Caco-2 (cell line): ENCODE results near the gene AOX1. TPM values are rescaled to one million over a fixed set of nuclear protein-coding genes. Genes with fewer than 3 reads are reported as not detected.

Source experiments
- BruUV-seq: library from RNA; stranded (reverse); fragments of 400-500 nt; replicated peaks from 2 replicates; lab custom pipeline; 2021; lab: Mats Ljungman, UMichigan
- CTCF ChIA-PET: fragments of 300-600 bp; sonication (Branson Sonifier 250); formaldehyde crosslinking; loops from one replicate; lab custom pipeline; 2022; ENCODE audit warnings: antibody characterized with exemption; lab: Charles Lee
- POLR2A ChIA-PET: fragments of 300-600 bp; sonication (Branson Sonifier 250); formaldehyde crosslinking; loops from one replicate; lab custom pipeline; 2022; ENCODE audit warnings: antibody characterized with exemption; lab: Charles Lee
- DNase-seq, 2 experiments: peaks; one replicate each; pipeline versions ENCODE4 v3.0.0 to v3.0.0-alpha.2; 2020 to 2022
- H3K27me3 ChIP-seq: replicated peaks from 2 replicates; pipeline ENCODE4 v1.6.0; 2011; ENCODE audit warnings: low read length; ENCODE audit not compliant: control insufficient read depth, insufficient read depth
- H3K36me3 ChIP-seq: 2 replicates; pipeline ENCODE4 v1.5.1; 2011; ENCODE audit warnings: low read length; ENCODE audit not compliant: control insufficient read depth, insufficient read depth
- H3K4me1 ChIP-seq: fragments of 250-450 bp; sonication (Bioruptor Pico); 2 replicates; pipeline ENCODE4 v1.5.1; 2020; ENCODE audit warnings: mild to moderate bottlenecking
- H3K4me3 ChIP-seq: 2 replicates; pipeline ENCODE4 v1.5.1; 2011; ENCODE audit warnings: low read depth, mild to moderate bottlenecking, control low read depth, low read length
- H3K9me3 ChIP-seq: fragments of 250-450 bp; sonication (Bioruptor Pico); 2 replicates; pipeline ENCODE4 v1.5.1; 2020; ENCODE audit warnings: mild to moderate bottlenecking, moderate library complexity
- H3K27ac Mint-ChIP-seq: one replicate; pipeline ENCODE4 v1.8.0; 2022; ENCODE audit warnings: mixed read lengths; ENCODE audit not compliant: unreplicated experiment
- H3K27me3 Mint-ChIP-seq: one replicate; pipeline ENCODE4 v1.8.0; 2022; ENCODE audit warnings: mixed read lengths; ENCODE audit not compliant: insufficient read depth, unreplicated experiment
- H3K36me3 Mint-ChIP-seq: one replicate; pipeline ENCODE4 v1.8.0; 2022; ENCODE audit warnings: mild to moderate bottlenecking, mixed read lengths; ENCODE audit not compliant: insufficient read depth, unreplicated experiment
- H3K4me1 Mint-ChIP-seq: one replicate; pipeline ENCODE4 v1.8.0; 2022; ENCODE audit warnings: low read depth, mixed read lengths; ENCODE audit not compliant: unreplicated experiment
- H3K4me3 Mint-ChIP-seq: one replicate; pipeline ENCODE4 v1.8.0; 2022; ENCODE audit warnings: mild to moderate bottlenecking, moderate library complexity, mixed read lengths; ENCODE audit not compliant: unreplicated experiment
- H3K9me3 Mint-ChIP-seq: one replicate; pipeline ENCODE4 v1.8.0; 2022; ENCODE audit warnings: mixed read lengths; ENCODE audit not compliant: unreplicated experiment
- CTCF ChIP-seq, 2 experiments: fragments of 200-600 bp in 1 of 2; IDR thresholded peaks; 1 replicate in 1 of 2; 2 replicates in 1 of 2; pipeline versions ENCODE4 v1.5.1 to v1.8.0; 2011 to 2022; ENCODE audit warnings: antibody characterized with exemption in 1 of 2, control low read depth in 1 of 2, inconsistent platforms in 1 of 2, low read depth in 1 of 2, low read length in 1 of 2, mild to moderate bottlenecking in 1 of 2, moderate library complexity in 1 of 2; ENCODE audit not compliant: insufficient read depth in 1 of 2, severe bottlenecking in 1 of 2, unreplicated experiment in 1 of 2
- intact Hi-C: fragments of 100-400 bp; cut with micrococcal nuclease; formaldehyde crosslinking; loops from one replicate; pipeline ENCODE4 v1.10.0; 2022; ENCODE audit not compliant: unreplicated experiment
- total RNA-seq: library from RNA; stranded (reverse); gene quantifications from 2 replicates; pipeline ENCODE4 v1.2.3, GENCODE V29; 2022

The AOX1 gene
- total RNA-seq, 1 experiment from 2014 or later, result 0.79 TPM

GRCh38 chr2:200578778-200579177, 7.0 kb upstream of the AOX1 start:
- Mint-ChIP-seq H3K27me3 (no peaks in the 10 kb centered on the region), H3K4me1 (peaks cover 7% of the 10 kb centered on the region), H3K4me3 (no peak overlapping the region), H3K9me3 (no peaks in the 10 kb centered on the region), H3K27ac (no peak overlapping the region), H3K36me3 (no peaks in the 10 kb centered on the region)
- POLR2A ChIA-PET, result no interaction called here
- H3K9me3 ChIP-seq, result no peaks in the 10 kb centered on the region
- peak; percentile 68 to 76 for TF ChIP-seq CTCF (IDR thresholded peaks at IDR 0.05; ENCODE audit: insufficient read depth in 1 of 2, low read depth in 1 of 2, low read length in 1 of 2, severe bottlenecking in 1 of 2, unreplicated experiment in 1 of 2)
- no TSS peak for BruUV-seq
- H3K27me3 ChIP-seq, result no peaks in the 10 kb centered on the region
- peak in 1 of 2 experiments; percentile 65 for DNase-seq
- CTCF ChIA-PET, result interaction anchor here (0.5 to 1.6 kb wide), 10 partner anchors 21 to 162 kb away, joined by 3 to 12 read pairs (median 4); no protein-coding TSS in a partner anchor
- peaks cover 6% of the 10 kb centered on the region; the same call in 1 of the 2 replicates for H3K4me1 ChIP-seq
- intact Hi-C loops, result loop anchor here (1.0 to 10.0 kb wide), 7 partner anchors 40 to 606 kb away; partner anchors contain the start of gene BZW1
- H3K36me3 ChIP-seq, result no peaks in the 10 kb centered on the region
- no peak overlapping the region for H3K4me3 ChIP-seq

GRCh38 chr2:200584639-200585038, 1.2 kb upstream of the AOX1 start:
- H3K36me3 ChIP-seq, result no peaks in the 10 kb centered on the region
- ChIA-PET CTCF (no interaction called here), POLR2A (no interaction called here)
- Mint-ChIP-seq H3K27me3 (no peaks in the 10 kb centered on the region), H3K36me3 (no peaks in the 10 kb centered on the region), H3K9me3 (no peaks in the 10 kb centered on the region), H3K4me1 (peaks cover 5% of the 10 kb centered on the region), H3K4me3 (no peak overlapping the region), H3K27ac (no peak overlapping the region)
- no peak for DNase-seq
- H3K9me3 ChIP-seq, result no peaks in the 10 kb centered on the region
- no peak overlapping the region for H3K4me3 ChIP-seq
- H3K4me1 ChIP-seq, result peaks cover 6% of the 10 kb centered on the region; the same call in 1 of the 2 replicates
- no peaks in the 10 kb centered on the region for H3K27me3 ChIP-seq
- TF ChIP-seq CTCF (IDR thresholded peaks at IDR 0.05; ENCODE audit: insufficient read depth in 1 of 2, low read depth in 1 of 2, low read length in 1 of 2, severe bottlenecking in 1 of 2, unreplicated experiment in 1 of 2), result no peak
- intact Hi-C loops, result no loop called here
- BruUV-seq, result no TSS peak

- ChIA-PET CTCF (no interaction called here), POLR2A (no interaction called here)
- no TSS peak for BruUV-seq
- peaks cover 5% of the 10 kb centered on the region for H3K4me1 Mint-ChIP-seq
- no peak overlapping the region for H3K4me3 Mint-ChIP-seq
- no peak for TF ChIP-seq CTCF (IDR thresholded peaks at IDR 0.05; ENCODE audit: insufficient read depth in 1 of 2, low read depth in 1 of 2, low read length in 1 of 2, severe bottlenecking in 1 of 2, unreplicated experiment in 1 of 2)
- no peaks in the 10 kb centered on the region for H3K27me3 ChIP-seq
- H3K36me3 ChIP-seq, result no peaks in the 10 kb centered on the region
- no peak overlapping the region for H3K27ac Mint-ChIP-seq
- H3K9me3 ChIP-seq, result no peaks in the 10 kb centered on the region
- no peak overlapping the region for H3K4me3 ChIP-seq
- H3K36me3 Mint-ChIP-seq, result no peaks in the 10 kb centered on the region
- peaks cover 6% of the 10 kb centered on the region; the same call in 1 of the 2 replicates for H3K4me1 ChIP-seq
- H3K27me3 Mint-ChIP-seq, result no peaks in the 10 kb centered on the region
- no peak for DNase-seq
- no peaks in the 10 kb centered on the region for H3K9me3 Mint-ChIP-seq
- intact Hi-C loops, result no loop called here
Observed at GRCh38 chr2:200585340-200585729, 479 bp upstream of the AOX1 start.
